Esophagus squamous epithelium (tissue), 4 donors: Measurements from ENCODE around the gene NCR1.
"Not testable (repeated sequence)": the region's sequence is repeated elsewhere in the genome, so short reads cannot be mapped to it uniquely, and the experiment has no call there.

Experiments used
- CTCF ChIP-seq, 6 experiments: fragments of 450-650 bp in 4 of 6; fragments of 200-600 bp in 2 of 6; sonication (generic) in 2 of 6; IDR thresholded peaks; one replicate each; pipeline ENCODE4 v1.5.1; 2016 to 2019; ENCODE audit warnings: antibody characterized with exemption in 6 of 6, mild to moderate bottlenecking in 4 of 6, moderate library complexity in 4 of 6
- POLR2A ChIP-seq, 4 donors: fragments of 450-650 bp; IDR thresholded peaks; one replicate each; pipeline ENCODE4 v1.6.1; 2017; ENCODE audit warnings: antibody characterized with exemption in 4 of 4, mild to moderate bottlenecking in 4 of 4, moderate library complexity in 3 of 4

GRCh38 chr19:54950580-54950979 lies 44.6 kb downstream of the NCR1 start:
- not testable (repeated sequence) for TF ChIP-seq CTCF, POLR2A (IDR thresholded peaks at IDR 0.05)
